ENCODE data around the gene NFYA.
"Not testable (repeated sequence)": the region's sequence is repeated elsewhere in the genome, so short reads cannot be mapped to it uniquely, and the experiment has no call there.

The NFYA gene

GRCh38 chr6:41115027-41115426 lies 42.3 kb downstream of the NFYA start:
- DNase-seq (ENCODE audit: low spot score) = not testable (repeated sequence)

- no peak for DNase-seq (ENCODE audit: low spot score)
These were observed 46.7 kb downstream of the NFYA start for GRCh38 chr6:41119508-41119907.

- no peak for DNase-seq (ENCODE audit: low spot score)
These were observed 47.3 kb downstream of the NFYA start for GRCh38 chr6:41120058-41120457.

DNA sequence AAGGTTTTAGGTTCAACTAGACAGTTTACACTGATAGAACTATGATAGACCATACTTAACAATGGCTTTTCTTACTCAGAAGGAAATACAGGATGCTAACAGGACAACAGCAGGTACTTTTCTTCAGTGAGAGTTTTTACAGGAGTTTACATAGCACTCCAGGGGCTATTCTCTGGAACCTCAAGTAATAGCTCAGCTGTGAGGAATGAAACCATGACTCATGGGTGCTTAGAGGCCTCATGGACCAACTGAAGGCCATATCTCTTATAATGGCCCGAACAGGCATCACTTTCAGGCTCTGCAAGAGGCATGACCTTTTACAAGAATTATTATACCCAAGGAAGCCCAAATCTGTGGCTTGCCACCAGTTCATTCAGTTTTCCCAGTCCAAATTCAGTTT lies 49.6 kb downstream of the NFYA start:
- DNase-seq (ENCODE audit: low spot score) = no peak

DNA sequence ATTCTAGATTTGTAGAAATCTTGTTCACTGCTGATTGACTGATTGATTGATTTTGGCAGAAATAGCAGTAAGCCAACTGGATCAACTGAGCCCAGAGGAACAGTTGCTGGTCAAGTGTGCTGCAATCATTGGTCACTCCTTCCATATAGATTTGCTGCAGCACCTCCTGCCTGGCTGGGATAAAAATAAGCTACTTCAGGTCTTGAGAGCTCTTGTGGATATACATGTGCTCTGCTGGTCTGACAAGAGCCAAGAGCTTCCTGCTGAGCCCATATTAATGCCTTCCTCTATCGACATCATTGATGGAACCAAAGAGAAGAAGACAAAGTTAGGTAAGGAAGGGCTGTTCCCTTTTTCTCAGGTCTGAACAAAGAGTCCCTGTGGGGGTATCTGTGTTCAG lies 50.1 kb downstream of the NFYA start:
- no peak for DNase-seq (ENCODE audit: low spot score)

GRCh38 chr6:41125282-41125681 lies 52.5 kb downstream of the NFYA start:
- no peak for DNase-seq (ENCODE audit: low spot score)

- no peak for DNase-seq (ENCODE audit: low spot score)
These were observed 59.5 kb downstream of the NFYA start for GRCh38 chr6:41132254-41132653.

DNA sequence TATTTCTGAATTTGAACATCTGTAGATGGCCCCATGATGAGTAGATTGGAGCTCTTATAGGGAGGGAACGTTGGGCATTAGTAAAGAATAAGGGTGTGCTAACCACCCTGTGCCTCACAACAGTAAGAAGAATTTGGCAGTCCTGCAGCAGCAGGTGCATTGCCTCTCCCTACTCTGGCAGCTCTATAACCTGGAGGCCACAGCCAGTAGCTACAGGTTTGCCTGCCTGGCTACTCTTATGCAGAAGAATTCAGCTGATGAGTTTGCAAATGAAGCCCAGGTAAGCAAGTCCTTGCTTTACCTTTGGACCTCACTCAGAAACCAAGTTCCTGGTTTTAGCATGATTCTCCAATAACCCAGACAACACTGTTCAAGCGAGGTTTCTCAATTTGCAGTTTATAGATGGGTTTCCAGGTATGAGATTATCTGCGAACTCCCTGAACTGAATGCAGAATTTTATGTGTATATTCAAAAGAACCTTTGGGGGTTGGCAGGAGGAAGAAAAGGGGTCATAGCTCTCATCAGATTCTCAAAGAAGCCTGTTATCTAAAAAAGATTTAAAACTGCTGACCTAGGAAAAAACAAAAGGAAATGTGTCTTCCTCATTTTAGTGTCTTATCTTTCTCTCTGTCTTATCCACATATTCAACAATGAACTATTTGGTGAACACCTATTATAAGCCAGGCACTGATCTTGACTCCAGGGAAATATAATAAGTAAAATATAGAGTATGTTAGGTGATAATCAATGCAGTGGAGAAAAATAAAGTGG lies 62.5 kb downstream of the NFYA start:
- no peak for DNase-seq (ENCODE audit: low spot score)

DNA sequence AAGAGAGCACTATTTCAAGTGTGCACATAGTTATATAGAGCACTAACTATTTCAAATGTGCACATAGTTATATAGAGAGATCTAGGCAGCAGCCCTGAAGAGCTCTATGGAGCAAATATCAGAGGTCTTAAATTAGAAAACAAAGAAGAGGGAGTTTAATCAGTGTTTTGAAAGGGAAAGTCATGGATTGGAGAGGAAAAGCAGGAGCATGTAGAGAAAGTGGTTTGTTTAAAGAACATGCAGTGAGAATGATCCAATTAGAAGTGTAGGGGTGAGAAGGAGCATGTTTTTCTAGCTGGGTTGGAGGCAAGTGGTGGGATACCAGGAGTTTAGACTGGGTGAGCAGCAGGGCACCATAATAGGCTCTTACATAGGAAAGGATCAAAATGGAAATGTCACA lies 64.1 kb downstream of the NFYA start:
- no peak for DNase-seq (ENCODE audit: low spot score)

GRCh38 chr6:41147917-41148316 lies 75.1 kb downstream of the NFYA start:
- DNase-seq (ENCODE audit: low spot score) = no peak
